ENCODE data around the gene ASRGL1. TPM values are rescaled to one million over a fixed set of nuclear protein-coding genes. Genes with fewer than 3 reads are reported as not detected.

The ASRGL1 gene
- total RNA-seq, 5 donors from 2014 or later (not counting 1 experiment from before 2014, with no cell fraction given), result 0.88 to 2.6 (median 1.9) TPM

DNA sequence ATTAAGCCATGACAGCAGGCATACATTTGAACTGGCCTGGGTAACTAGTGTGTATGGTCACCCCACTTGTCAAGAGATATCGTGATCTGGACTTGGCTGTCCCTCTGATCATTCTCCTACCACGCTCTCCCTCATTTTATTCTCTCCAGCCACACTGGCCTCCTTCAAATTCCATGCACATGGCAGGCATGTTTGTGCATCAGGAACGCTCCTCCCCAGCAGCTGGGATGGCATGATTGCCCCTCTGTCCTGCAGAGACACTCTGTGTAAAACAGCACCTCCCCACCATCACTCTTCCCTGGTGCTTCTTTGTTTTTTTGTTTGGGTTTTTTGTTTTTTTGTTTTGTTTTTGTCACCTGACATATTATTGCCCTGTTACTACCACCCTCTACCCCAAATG, 50.1 kb downstream of the ASRGL1 start:
- peaks cover 0 to 7% of the 10 kb centered on the region in 2 experiments for H3K27me3 ChIP-seq (replicated peaks in 1 of 2; ENCODE audit: control insufficient read depth in 2 of 2, extremely low read depth in 1 of 2, insufficient read depth in 2 of 2, low read length in 1 of 2)
- peak overlapping the region in 1 of 2 donors; percentile 8 for H3K27ac Mint-ChIP-seq
- CTCF ChIA-PET, result no interaction called here
- POLR2A ChIA-PET, result no interaction called here
- DNase-seq (no peak), ATAC-seq (replicated peaks in 1 of 4) (no peak)
- H3K36me3 ChIP-seq (ENCODE audit: control insufficient read depth in 2 of 2, extremely low read depth in 1 of 2, insufficient read depth in 1 of 2, low read length in 1 of 2), result no peaks in the 10 kb centered on the region
- H3K4me3 ChIP-seq (ENCODE audit: control insufficient read depth in 1 of 2, extremely low read depth in 1 of 2, low read length in 1 of 2), result no peak overlapping the region
- H3K36me3 Mint-ChIP-seq, result no peaks in the 10 kb centered on the region
- H3K4me1 Mint-ChIP-seq, result peaks cover 8 to 12% (median 10%) of the 10 kb centered on the region in 3 donors
- H3K9me3 Mint-ChIP-seq, result no peaks in the 10 kb centered on the region
- H3K4me3 Mint-ChIP-seq, result no peak overlapping the region
- no CpG with 5 or more reads among the region's 3 CpGs for WGBS (ENCODE audit: insufficient coverage)
- H3K4me1 ChIP-seq (ENCODE audit: control insufficient read depth in 1 of 2, extremely low read depth in 1 of 2, insufficient read depth in 2 of 2, low read length in 2 of 2), result peaks cover 2 to 12% of the 10 kb centered on the region in 2 experiments
- H3K27ac ChIP-seq (ENCODE audit: low read length), result no peak overlapping the region
- H3K27me3 Mint-ChIP-seq, result no peaks in the 10 kb centered on the region
- no peaks in the 10 kb centered on the region for H3K9me3 ChIP-seq

DNA sequence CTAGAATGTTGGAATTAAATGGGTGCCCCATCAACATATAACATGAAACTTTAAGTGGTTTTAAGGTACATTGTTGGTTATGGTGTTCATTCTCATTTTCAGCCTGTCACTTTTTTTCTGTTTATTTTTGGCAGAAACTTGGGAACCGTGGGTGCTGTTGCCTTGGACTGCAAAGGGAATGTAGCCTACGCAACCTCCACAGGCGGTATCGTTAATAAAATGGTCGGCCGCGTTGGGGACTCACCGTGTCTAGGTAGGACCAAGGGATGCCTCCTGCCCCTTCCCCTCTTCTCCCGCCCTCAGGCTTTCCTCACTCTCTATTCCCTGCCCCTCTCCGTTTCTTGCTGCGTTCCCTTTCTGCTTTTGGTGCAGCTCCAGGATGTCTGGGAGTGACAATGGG, 51.8 kb downstream of the ASRGL1 start:
- no peak overlapping the region for H3K4me3 ChIP-seq (ENCODE audit: control insufficient read depth in 1 of 2, extremely low read depth in 1 of 2, low read length in 1 of 2)
- no peaks in the 10 kb centered on the region for H3K36me3 Mint-ChIP-seq
- H3K9me3 Mint-ChIP-seq, result no peaks in the 10 kb centered on the region
- no peaks in the 10 kb centered on the region for H3K36me3 ChIP-seq (ENCODE audit: control insufficient read depth in 2 of 2, extremely low read depth in 1 of 2, insufficient read depth in 1 of 2, low read length in 1 of 2)
- peaks cover 11 to 17% (median 16%) of the 10 kb centered on the region in 3 donors for H3K4me1 Mint-ChIP-seq
- H3K9me3 ChIP-seq, result no peaks in the 10 kb centered on the region
- peaks cover 0 to 7% of the 10 kb centered on the region in 2 experiments for H3K27me3 ChIP-seq (replicated peaks in 1 of 2; ENCODE audit: control insufficient read depth in 2 of 2, extremely low read depth in 1 of 2, insufficient read depth in 2 of 2, low read length in 1 of 2)
- peaks cover 2 to 12% of the 10 kb centered on the region in 2 experiments for H3K4me1 ChIP-seq (ENCODE audit: control insufficient read depth in 1 of 2, extremely low read depth in 1 of 2, insufficient read depth in 2 of 2, low read length in 2 of 2)
- WGBS (ENCODE audit: insufficient coverage), result 77% methylated on average over 3 of the region's 11 CpGs
- ChIA-PET POLR2A (interaction anchor here in 1 of 2 donors (0.6 kb wide), 1 partner anchor 33 kb away, joined by 3 read pairs; no protein-coding TSS in a partner anchor), CTCF (interaction anchor here in 1 of 2 donors (0.7 kb wide), 1 partner anchor 11 kb away, joined by 5 read pairs; no protein-coding TSS in a partner anchor)
- no peak for DNase-seq
- no peak for ATAC-seq (replicated peaks in 1 of 4)
- no peak overlapping the region for H3K27ac Mint-ChIP-seq
- H3K27ac ChIP-seq (ENCODE audit: low read length), result no peak overlapping the region
- no peaks in the 10 kb centered on the region for H3K27me3 Mint-ChIP-seq
- no peak overlapping the region for H3K4me3 Mint-ChIP-seq

- ChIA-PET POLR2A (no interaction called here), CTCF (interaction anchor here in 1 of 2 donors (0.6 kb wide), 1 partner anchor 49 kb away, joined by 3 read pairs; no protein-coding TSS in a partner anchor)
- H3K36me3 Mint-ChIP-seq, result no peaks in the 10 kb centered on the region
- WGBS (ENCODE audit: insufficient coverage), result 87% methylated on average over 4 of the region's 5 CpGs
- H3K27me3 Mint-ChIP-seq, result no peaks in the 10 kb centered on the region
- peaks cover 2 to 16% of the 10 kb centered on the region in 2 experiments for H3K4me1 ChIP-seq (ENCODE audit: control insufficient read depth in 1 of 2, extremely low read depth in 1 of 2, insufficient read depth in 2 of 2, low read length in 2 of 2)
- H3K27ac Mint-ChIP-seq, result no peak overlapping the region
- H3K4me3 Mint-ChIP-seq, result no peak overlapping the region
- H3K4me3 ChIP-seq (ENCODE audit: control insufficient read depth in 1 of 2, extremely low read depth in 1 of 2, low read length in 1 of 2), result no peak overlapping the region
- no peak overlapping the region for H3K27ac ChIP-seq (ENCODE audit: low read length)
- peaks cover 0 to 7% of the 10 kb centered on the region in 2 experiments for H3K27me3 ChIP-seq (replicated peaks in 1 of 2; ENCODE audit: control insufficient read depth in 2 of 2, extremely low read depth in 1 of 2, insufficient read depth in 2 of 2, low read length in 1 of 2)
- DNase-seq, result no peak
- peaks cover 16 to 21% (median 21%) of the 10 kb centered on the region in 3 donors for H3K4me1 Mint-ChIP-seq
- no peaks in the 10 kb centered on the region for H3K9me3 Mint-ChIP-seq
- no peaks in the 10 kb centered on the region for H3K9me3 ChIP-seq
- no peaks in the 10 kb centered on the region for H3K36me3 ChIP-seq (ENCODE audit: control insufficient read depth in 2 of 2, extremely low read depth in 1 of 2, insufficient read depth in 1 of 2, low read length in 1 of 2)
- ATAC-seq (replicated peaks in 1 of 4), result no peak
Measured at GRCh38 chr11:62390237-62390636, 53.0 kb downstream of the ASRGL1 start.

- H3K36me3 ChIP-seq (ENCODE audit: control insufficient read depth in 2 of 2, extremely low read depth in 1 of 2, insufficient read depth in 1 of 2, low read length in 1 of 2), result no peaks in the 10 kb centered on the region
- ChIA-PET POLR2A (no interaction called here), CTCF (interaction anchor here in 1 of 2 donors (0.6 kb wide), 1 partner anchor 50 kb away, joined by 3 read pairs; no protein-coding TSS in a partner anchor)
- H3K27me3 ChIP-seq (replicated peaks in 1 of 2; ENCODE audit: control insufficient read depth in 2 of 2, extremely low read depth in 1 of 2, insufficient read depth in 2 of 2, low read length in 1 of 2), result peaks cover 0 to 7% of the 10 kb centered on the region in 2 experiments
- H3K27ac ChIP-seq (ENCODE audit: low read length), result no peak overlapping the region
- H3K4me1 ChIP-seq (ENCODE audit: control insufficient read depth in 1 of 2, extremely low read depth in 1 of 2, insufficient read depth in 2 of 2, low read length in 2 of 2), result peaks cover 2 to 11% of the 10 kb centered on the region in 2 experiments
- WGBS (ENCODE audit: insufficient coverage), result no CpG with 5 or more reads among the region's 1 CpG
- Mint-ChIP-seq H3K4me3 (no peak overlapping the region), H3K27me3 (no peaks in the 10 kb centered on the region), H3K4me1 (peaks cover 16 to 21% (median 18%) of the 10 kb centered on the region in 3 donors), H3K36me3 (no peaks in the 10 kb centered on the region), H3K9me3 (no peaks in the 10 kb centered on the region), H3K27ac (no peak overlapping the region)
- H3K4me3 ChIP-seq (ENCODE audit: control insufficient read depth in 1 of 2, extremely low read depth in 1 of 2, low read length in 1 of 2), result no peak overlapping the region
- no peaks in the 10 kb centered on the region for H3K9me3 ChIP-seq
- DNase-seq (no peak), ATAC-seq (replicated peaks in 1 of 4) (no peak)
Measured at GRCh38 chr11:62390722-62391121, 53.5 kb downstream of the ASRGL1 start.

DNA sequence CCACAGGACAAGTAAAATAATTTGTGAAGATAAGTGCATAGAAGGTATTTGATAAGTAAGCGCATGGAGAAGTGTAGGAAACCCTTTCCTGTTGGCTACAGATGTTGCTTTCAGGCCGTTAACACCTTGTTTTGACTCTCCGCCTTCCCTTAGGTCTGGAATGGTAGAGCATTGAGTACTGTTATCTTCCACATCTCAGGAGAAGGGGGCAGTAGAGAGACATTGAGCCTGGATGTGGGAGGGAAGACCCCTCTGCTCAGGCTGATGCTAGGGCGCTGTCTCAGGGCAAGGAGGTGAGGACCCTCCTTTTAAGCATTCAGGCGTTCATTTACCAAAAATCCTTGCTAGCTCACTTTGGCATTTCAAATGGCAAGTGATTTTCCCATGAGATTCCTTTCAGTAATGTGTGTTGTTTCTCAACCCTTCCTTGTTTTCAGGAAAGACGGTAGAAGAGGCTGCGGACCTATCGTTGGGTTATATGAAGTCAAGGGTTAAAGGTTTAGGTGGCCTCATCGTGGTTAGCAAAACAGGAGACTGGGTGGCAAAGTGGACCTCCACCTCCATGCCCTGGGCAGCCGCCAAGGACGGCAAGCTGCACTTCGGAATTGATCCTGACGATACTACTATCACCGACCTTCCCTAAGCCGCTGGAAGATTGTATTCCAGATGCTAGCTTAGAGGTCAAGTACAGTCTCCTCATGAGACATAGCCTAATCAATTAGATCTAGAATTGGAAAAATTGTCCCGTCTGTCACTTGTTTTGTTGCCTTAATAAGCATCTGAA, 54.6 kb downstream of the ASRGL1 start:
- ChIA-PET CTCF (interaction anchor here (0.5 to 1.0 kb wide), 2 partner anchors 8 to 15 kb away, joined by 3 to 5 read pairs; no protein-coding TSS in a partner anchor), POLR2A (no interaction called here)
- H3K27ac Mint-ChIP-seq, result no peak overlapping the region
- H3K4me3 ChIP-seq (ENCODE audit: control insufficient read depth in 1 of 2, extremely low read depth in 1 of 2, low read length in 1 of 2), result no peak overlapping the region
- H3K27ac ChIP-seq (ENCODE audit: low read length), result no peak overlapping the region
- peaks cover 0 to 3% of the 10 kb centered on the region in 2 experiments for H3K4me1 ChIP-seq (ENCODE audit: control insufficient read depth in 1 of 2, extremely low read depth in 1 of 2, insufficient read depth in 2 of 2, low read length in 2 of 2)
- no peak overlapping the region for H3K4me3 Mint-ChIP-seq
- H3K9me3 ChIP-seq, result no peaks in the 10 kb centered on the region
- no peaks in the 10 kb centered on the region for H3K9me3 Mint-ChIP-seq
- WGBS (ENCODE audit: insufficient coverage), result 92% methylated on average over 6 of the region's 16 CpGs
- no peaks in the 10 kb centered on the region for H3K36me3 ChIP-seq (ENCODE audit: control insufficient read depth in 2 of 2, extremely low read depth in 1 of 2, insufficient read depth in 1 of 2, low read length in 1 of 2)
- ATAC-seq (replicated peaks in 1 of 4) (no peak), DNase-seq (no peak)
- peaks cover 0 to 7% of the 10 kb centered on the region in 2 experiments for H3K27me3 ChIP-seq (replicated peaks in 1 of 2; ENCODE audit: control insufficient read depth in 2 of 2, extremely low read depth in 1 of 2, insufficient read depth in 2 of 2, low read length in 1 of 2)
- H3K4me1 Mint-ChIP-seq, result peaks cover 11 to 21% (median 13%) of the 10 kb centered on the region in 3 donors
- H3K27me3 Mint-ChIP-seq, result no peaks in the 10 kb centered on the region
- H3K36me3 Mint-ChIP-seq, result no peaks in the 10 kb centered on the region

DNA sequence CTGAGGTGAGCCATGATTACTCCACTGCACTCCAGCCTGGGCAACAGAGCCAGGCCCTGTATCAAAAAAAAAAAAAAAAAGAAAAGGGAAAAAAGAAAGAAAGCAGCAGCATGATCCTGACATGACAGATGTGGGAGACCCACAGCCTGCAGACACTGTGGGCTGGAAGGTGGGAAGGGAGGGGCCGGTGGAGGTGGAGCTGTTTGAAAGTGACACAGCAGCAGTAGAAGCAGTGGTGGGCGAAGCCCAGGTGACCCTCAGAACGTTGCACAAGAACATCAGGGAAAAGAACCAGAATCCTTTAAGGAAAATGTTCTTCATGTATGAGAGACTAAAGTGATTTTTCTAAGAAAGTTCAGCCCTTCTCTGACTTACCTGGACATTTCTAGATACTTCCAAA, 55.3 kb downstream of the ASRGL1 start:
- no peak overlapping the region for H3K27ac ChIP-seq (ENCODE audit: low read length)
- H3K4me1 ChIP-seq (ENCODE audit: control insufficient read depth in 1 of 2, extremely low read depth in 1 of 2, insufficient read depth in 2 of 2, low read length in 2 of 2), result peaks cover 0 to 3% of the 10 kb centered on the region in 2 experiments
- Mint-ChIP-seq H3K4me1 (peaks cover 9 to 18% (median 11%) of the 10 kb centered on the region in 3 donors), H3K27ac (no peak overlapping the region), H3K36me3 (no peaks in the 10 kb centered on the region), H3K4me3 (no peak overlapping the region), H3K27me3 (no peaks in the 10 kb centered on the region), H3K9me3 (no peaks in the 10 kb centered on the region)
- POLR2A ChIA-PET, result no interaction called here
- DNase-seq, result no peak
- no peaks in the 10 kb centered on the region for H3K9me3 ChIP-seq
- no peaks in the 10 kb centered on the region for H3K36me3 ChIP-seq (ENCODE audit: control insufficient read depth in 2 of 2, extremely low read depth in 1 of 2, insufficient read depth in 1 of 2, low read length in 1 of 2)
- no peak overlapping the region for H3K4me3 ChIP-seq (ENCODE audit: control insufficient read depth in 1 of 2, extremely low read depth in 1 of 2, low read length in 1 of 2)
- CTCF ChIA-PET, result interaction anchor here in 1 of 2 donors (0.7 to 0.9 kb wide), 3 partner anchors 10 to 166 kb away, joined by 3 to 4 read pairs (median 3); no protein-coding TSS in a partner anchor
- peaks cover 0 to 7% of the 10 kb centered on the region in 2 experiments for H3K27me3 ChIP-seq (replicated peaks in 1 of 2; ENCODE audit: control insufficient read depth in 2 of 2, extremely low read depth in 1 of 2, insufficient read depth in 2 of 2, low read length in 1 of 2)
- ATAC-seq (replicated peaks in 1 of 4), result no peak
- 72% methylated on average over 2 of the region's 3 CpGs for WGBS (ENCODE audit: insufficient coverage)

All from T-cell (primary cell).